ENCODE measurements around the gene GNAQ. TPM values are rescaled to one million over a fixed set of nuclear protein-coding genes. Genes with fewer than 3 reads are reported as not detected.

The GNAQ gene
- total and polyA plus RNA-seq, 2 experiments from 2014 or later: 21.1 to 43.1 TPM

DNA sequence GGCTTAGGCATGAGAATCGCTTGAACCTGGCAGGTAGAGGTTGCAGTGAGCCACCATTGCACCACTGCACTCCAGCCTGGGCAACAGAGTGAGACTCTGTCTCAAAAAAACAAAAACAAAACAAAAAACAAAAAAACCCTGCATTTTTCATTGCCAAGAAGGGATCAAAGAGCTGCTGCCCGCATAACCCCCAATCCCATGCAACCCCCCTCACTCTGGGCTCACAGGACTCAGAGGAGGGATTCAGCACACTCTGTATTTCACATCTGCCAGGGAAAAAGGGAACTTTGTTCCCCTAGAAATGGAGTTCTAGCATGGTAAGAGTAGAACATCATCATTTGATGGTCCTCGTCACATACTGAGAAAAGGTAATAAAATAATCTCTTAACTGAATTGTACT is 229.5 kb downstream of the GNAQ start:
- Mint-ChIP-seq H3K4me3 (no peak overlapping the region), H3K27me3 (ENCODE audit: insufficient read depth, low read depth, poor library complexity) (peaks cover 4% of the 10 kb centered on the region), H3K9me3 (no peaks in the 10 kb centered on the region), H3K36me3 (ENCODE audit: low read depth) (no peaks in the 10 kb centered on the region), H3K27ac (0 out of 2 replicates have a peak overlapping the region, but pooled peaks have one; percentile 17), H3K4me1 (peaks cover 19% of the 10 kb centered on the region)
- no peak overlapping the region for H2AFZ ChIP-seq
- H3F3A ChIP-seq (replicated peaks; ENCODE audit: low read depth): no peaks in the 10 kb centered on the region
- no peaks in the 10 kb centered on the region for H3K9me2 ChIP-seq (ENCODE audit: insufficient read depth)
- H3K27ac ChIP-seq (ENCODE audit: low read depth): no peak overlapping the region
- no peaks in the 10 kb centered on the region for H4K20me1 ChIP-seq (replicated peaks; ENCODE audit: insufficient read depth)
- no peak overlapping the region for H3K4me2 ChIP-seq
- no peaks in the 10 kb centered on the region; the same call in 1 of the 2 replicates for H3K79me2 ChIP-seq (replicated peaks; ENCODE audit: insufficient read depth)
- DNase-seq (ENCODE audit: low spot score) (no peak), ATAC-seq (no peak)
- no peaks in the 10 kb centered on the region for H3K36me3 ChIP-seq (ENCODE audit: insufficient read depth)
- TF ChIP-seq ZNF331 (CRISPR knock-in tag; IDR thresholded peaks at IDR 0.05; ENCODE audit: low read depth) (no peak), EZH2 (IDR thresholded peaks at IDR 0.05; ENCODE audit: low read depth, unreplicated experiment) (no peak), JUNB (IDR thresholded peaks at IDR 0.05; ENCODE audit: unreplicated experiment) (no peak), ZNF114 (CRISPR knock-in tag; IDR thresholded peaks at IDR 0.05) (no peak), POLR2AphosphoS5 (IDR thresholded peaks at IDR 0.05; ENCODE audit: low read depth) (no peak), NANOG (IDR thresholded peaks at IDR 0.05; ENCODE audit: borderline replicate concordance) (no peak), EZH2phosphoT487 (IDR thresholded peaks at IDR 0.05; ENCODE audit: unreplicated experiment) (no peak)
- TF ChIP-seq, protein P1, sequence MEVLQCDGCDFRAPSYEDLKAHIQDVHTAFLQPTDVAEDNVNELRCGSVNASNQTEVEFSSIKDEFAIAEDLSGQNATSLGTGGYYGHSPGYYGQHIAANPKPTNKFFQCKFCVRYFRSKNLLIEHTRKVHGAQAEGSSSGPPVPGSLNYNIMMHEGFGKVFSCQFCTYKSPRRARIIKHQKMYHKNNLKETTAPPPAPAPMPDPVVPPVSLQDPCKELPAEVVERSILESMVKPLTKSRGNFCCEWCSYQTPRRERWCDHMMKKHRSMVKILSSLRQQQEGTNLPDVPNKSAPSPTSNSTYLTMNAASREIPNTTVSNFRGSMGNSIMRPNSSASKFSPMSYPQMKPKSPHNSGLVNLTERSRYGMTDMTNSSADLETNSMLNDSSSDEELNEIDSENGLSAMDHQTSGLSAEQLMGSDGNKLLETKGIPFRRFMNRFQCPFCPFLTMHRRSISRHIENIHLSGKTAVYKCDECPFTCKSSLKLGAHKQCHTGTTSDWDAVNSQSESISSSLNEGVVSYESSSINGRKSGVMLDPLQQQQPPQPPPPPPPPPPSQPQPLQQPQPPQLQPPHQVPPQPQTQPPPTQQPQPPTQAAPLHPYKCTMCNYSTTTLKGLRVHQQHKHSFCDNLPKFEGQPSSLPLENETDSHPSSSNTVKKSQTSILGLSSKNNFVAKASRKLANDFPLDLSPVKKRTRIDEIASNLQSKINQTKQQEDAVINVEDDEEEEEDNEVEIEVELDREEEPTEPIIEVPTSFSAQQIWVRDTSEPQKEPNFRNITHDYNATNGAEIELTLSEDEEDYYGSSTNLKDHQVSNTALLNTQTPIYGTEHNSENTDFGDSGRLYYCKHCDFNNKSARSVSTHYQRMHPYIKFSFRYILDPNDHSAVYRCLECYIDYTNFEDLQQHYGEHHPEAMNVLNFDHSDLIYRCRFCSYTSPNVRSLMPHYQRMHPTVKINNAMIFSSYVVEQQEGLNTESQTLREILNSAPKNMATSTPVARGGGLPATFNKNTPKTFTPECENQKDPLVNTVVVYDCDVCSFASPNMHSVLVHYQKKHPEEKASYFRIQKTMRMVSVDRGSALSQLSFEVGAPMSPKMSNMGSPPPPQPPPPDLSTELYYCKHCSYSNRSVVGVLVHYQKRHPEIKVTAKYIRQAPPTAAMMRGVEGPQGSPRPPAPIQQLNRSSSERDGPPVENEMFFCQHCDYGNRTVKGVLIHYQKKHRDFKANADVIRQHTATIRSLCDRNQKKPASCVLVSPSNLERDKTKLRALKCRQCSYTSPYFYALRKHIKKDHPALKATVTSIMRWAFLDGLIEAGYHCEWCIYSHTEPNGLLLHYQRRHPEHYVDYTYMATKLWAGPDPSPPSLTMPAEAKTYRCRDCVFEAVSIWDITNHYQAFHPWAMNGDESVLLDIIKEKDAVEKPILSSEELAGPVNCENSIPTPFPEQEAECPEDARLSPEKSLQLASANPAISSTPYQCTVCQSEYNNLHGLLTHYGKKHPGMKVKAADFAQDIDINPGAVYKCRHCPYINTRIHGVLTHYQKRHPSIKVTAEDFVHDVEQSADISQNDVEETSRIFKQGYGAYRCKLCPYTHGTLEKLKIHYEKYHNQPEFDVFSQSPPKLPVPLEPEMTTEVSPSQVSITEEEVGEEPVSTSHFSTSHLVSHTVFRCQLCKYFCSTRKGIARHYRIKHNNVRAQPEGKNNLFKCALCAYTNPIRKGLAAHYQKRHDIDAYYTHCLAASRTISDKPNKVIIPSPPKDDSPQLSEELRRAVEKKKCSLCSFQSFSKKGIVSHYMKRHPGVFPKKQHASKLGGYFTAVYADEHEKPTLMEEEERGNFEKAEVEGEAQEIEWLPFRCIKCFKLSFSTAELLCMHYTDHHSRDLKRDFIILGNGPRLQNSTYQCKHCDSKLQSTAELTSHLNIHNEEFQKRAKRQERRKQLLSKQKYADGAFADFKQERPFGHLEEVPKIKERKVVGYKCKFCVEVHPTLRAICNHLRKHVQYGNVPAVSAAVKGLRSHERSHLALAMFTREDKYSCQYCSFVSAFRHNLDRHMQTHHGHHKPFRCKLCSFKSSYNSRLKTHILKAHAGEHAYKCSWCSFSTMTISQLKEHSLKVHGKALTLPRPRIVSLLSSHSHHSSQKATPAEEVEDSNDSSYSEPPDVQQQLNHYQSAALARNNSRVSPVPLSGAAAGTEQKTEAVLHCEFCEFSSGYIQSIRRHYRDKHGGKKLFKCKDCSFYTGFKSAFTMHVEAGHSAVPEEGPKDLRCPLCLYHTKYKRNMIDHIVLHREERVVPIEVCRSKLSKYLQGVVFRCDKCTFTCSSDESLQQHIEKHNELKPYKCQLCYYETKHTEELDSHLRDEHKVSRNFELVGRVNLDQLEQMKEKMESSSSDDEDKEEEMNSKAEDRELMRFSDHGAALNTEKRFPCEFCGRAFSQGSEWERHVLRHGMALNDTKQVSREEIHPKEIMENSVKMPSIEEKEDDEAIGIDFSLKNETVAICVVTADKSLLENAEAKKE (CRISPR knock-in tag; IDR thresholded peaks at IDR 0.05): no peak
- TF ChIP-seq, protein P2, sequence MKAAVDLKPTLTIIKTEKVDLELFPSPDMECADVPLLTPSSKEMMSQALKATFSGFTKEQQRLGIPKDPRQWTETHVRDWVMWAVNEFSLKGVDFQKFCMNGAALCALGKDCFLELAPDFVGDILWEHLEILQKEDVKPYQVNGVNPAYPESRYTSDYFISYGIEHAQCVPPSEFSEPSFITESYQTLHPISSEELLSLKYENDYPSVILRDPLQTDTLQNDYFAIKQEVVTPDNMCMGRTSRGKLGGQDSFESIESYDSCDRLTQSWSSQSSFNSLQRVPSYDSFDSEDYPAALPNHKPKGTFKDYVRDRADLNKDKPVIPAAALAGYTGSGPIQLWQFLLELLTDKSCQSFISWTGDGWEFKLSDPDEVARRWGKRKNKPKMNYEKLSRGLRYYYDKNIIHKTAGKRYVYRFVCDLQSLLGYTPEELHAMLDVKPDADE (IDR thresholded peaks at IDR 0.05): no peak
- peaks cover 9% of the 10 kb centered on the region; the same call in 1 of the 2 replicates for H3K4me1 ChIP-seq (ENCODE audit: insufficient read depth)
- no peak overlapping the region for H3K4me3 ChIP-seq
- no peaks in the 10 kb centered on the region for H3K27me3 ChIP-seq (ENCODE audit: insufficient read depth)
